ENCODE data around the gene TMED10. TPM values are rescaled to one million over a fixed set of nuclear protein-coding genes. Genes with fewer than 3 reads are reported as not detected.
A peak's percentile ranks its signal among the peaks of the same experiment; 100 is the strongest.

The TMED10 gene
- total RNA-seq, 2 donors from 2014 or later, result 271 to 327 TPM

DNA sequence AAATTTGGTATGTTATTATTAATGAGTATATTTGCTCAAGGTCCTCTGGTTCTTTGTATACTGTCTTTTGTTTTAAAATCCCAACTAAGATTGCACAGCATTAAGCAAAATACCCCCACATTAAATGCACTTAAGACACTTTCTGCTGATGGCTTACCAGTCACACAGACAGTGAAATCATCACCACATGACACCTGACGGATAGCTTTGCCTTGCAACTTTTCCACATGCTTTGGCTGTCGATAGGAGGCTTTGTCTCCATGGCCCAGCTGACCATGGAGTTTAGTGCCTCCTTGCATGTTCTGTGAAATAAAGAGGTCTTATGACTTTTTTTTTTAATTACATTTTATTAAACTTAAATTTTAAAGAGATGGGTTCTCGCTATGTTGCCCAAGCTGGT, 69.2 kb downstream of the TMED10 start:
- intact Hi-C loops (cut with DNase I), result no loop called here
- ATAC-seq, result no peak
- DNase-seq, result no peak

GRCh38 chr14:75101491-75101890, 74.9 kb downstream of the TMED10 start:
- ATAC-seq, result no peak
- DNase-seq, result no peak
- intact Hi-C loops (cut with DNase I), result no loop called here

DNA sequence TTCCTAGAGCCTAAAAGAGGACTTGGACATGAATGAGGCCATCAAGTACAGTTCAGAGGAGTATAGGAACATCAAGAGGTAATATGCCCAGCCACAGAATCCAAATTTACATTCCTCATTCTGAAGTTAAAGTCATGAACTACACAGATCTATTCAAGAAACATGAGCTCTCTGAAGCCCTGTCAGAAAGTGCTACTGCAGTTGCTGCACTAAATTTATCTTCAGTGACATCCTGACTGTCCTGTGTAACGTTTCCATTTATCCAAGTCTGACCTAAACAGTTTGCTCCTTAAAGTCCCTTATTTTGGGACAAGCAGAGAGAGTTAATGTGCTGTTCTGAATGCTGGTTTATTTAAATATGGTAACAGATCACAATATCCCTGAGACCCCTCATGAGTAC, 77.7 kb downstream of the TMED10 start:
- DNase-seq, result no peak
- intact Hi-C loops (cut with DNase I), result no loop called here
- no peak for ATAC-seq

- ATAC-seq, result no peak
- intact Hi-C loops (cut with DNase I), result no loop called here
- no peak for DNase-seq
These were observed 78.2 kb downstream of the TMED10 start for GRCh38 chr14:75098212-75098611.

DNA sequence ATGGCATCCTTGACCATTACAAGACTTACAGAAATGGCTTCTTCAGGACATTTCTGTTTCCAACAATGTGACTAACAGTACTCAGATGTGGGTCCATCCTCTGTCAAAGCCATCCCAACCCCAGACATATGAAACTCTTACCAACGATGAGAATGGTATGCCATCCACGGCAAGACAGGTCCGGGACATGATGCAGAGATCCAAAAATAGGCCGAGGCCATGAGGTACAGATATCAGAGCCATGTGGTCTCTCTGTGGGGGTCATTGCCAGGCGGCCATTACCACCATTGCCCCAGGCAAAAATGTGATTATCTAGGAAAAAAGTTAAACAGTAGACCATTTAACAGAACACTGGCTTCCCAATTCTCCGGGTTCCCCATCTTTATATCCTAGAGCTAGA, 79.5 kb downstream of the TMED10 start:
- no peak for DNase-seq
- peak in 1 of 2 donors; percentile 54 for ATAC-seq
- intact Hi-C loops (cut with DNase I), result no loop called here

GRCh38 chr14:75095690-75096089, 80.7 kb downstream of the TMED10 start:
- no peak for ATAC-seq
- intact Hi-C loops (cut with DNase I), result no loop called here

DNA sequence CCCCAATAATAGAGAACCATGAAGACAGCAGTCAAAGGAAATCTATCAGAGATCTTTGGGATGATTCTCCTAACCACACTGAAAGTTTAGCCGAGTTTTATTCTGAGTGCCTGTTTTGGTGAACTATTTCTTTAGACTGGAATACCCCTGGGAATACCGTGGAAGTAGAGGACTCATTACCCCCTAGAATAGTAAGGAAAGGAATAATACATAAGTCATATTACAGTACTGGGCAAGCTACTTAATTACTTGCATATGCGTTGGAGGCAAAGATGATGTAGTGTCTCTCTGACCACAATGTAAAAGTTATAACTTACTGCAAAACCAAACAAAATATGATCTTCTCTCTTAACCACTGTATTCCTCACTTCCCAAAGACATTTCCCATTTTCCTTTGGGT, 81.5 kb downstream of the TMED10 start:
- no peak for ATAC-seq
- intact Hi-C loops (cut with DNase I), result no loop called here
- no peak for DNase-seq

More at GRCh38 chr14:75095690-75096089, 80.7 kb downstream of the TMED10 start:
- no peak for DNase-seq

GRCh38 chr14:75092698-75093097, 83.7 kb downstream of the TMED10 start:
- DNase-seq (no peak), ATAC-seq (no peak)
- intact Hi-C loops (cut with DNase I), result no loop called here

DNA sequence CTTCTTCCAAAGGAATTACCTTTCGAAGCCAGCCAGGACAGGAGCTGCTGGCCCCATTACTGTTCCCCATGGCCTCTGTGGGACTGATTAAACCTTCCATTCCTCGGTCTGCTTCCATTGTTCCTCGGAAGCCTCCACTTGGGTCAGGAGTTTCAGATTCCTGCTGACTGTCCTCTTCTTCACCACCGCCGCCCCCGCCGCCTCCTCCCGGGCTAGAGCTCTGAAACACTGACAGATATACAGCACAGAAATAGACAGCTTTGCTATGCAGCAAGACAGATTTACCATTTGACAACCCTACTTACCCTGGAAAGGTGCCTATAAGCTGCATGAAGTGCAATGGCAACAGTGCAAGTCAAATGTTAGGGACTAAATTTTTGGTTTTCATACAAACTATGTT, 85.2 kb downstream of the TMED10 start:
- no peak for DNase-seq
- intact Hi-C loops (cut with DNase I), result no loop called here
- no peak for ATAC-seq

GRCh38 chr14:75090353-75090752, 86.1 kb downstream of the TMED10 start:
- DNase-seq, result no peak
- ATAC-seq, result no peak
- intact Hi-C loops (cut with DNase I), result no loop called here

DNA sequence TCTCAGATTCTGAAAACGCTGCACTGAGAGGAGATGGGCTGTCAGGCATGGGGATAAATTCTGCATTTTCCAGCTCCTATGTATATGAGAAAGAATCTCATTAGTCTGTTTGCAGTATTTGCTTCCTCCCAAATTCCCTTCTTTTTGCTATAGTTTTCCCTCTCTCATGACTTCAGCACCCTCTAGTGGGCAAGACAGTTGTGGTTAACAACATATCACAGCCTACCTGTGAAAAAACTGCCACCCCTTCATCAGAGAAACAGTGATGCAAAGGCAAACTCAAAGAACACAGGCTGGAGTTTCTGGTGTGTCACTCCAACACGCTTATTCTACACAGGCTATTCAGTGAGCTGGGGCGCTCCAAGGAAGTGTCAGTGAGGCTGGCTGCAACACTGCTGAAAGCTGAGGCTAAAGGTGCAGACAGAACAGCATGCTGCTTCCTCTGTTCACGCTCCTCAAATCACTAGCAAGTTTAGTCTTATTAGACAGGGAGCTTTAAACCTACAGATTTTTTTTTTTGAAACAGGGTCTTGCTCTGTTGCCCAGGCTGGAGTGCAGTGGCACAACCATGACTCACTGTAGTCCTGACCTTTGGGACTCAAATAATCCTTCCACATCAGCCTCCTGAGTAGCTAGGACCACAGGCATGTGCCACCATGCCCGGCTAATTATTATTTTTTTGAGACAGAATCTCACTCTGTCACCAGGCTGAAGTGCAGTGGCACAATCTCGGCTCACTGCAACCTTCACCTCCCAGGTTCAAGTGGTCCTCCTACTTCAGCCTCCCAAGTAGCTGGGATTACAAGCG, 87.6 kb downstream of the TMED10 start:
- intact Hi-C loops (cut with DNase I), result loop anchor here (5.0 to 10.0 kb wide), 2 partner anchors 144 to 226 kb away; no protein-coding TSS in a partner anchor
- ATAC-seq, result peak; percentile 74 to 76
- no peak for DNase-seq

GRCh38 chr14:75088153-75088552, 88.3 kb downstream of the TMED10 start:
- ATAC-seq (no peak), DNase-seq (no peak)
- intact Hi-C loops (cut with DNase I), result loop anchor here (5.0 to 10.0 kb wide), 2 partner anchors 143 to 226 kb away; no protein-coding TSS in a partner anchor

GRCh38 chr14:75084513-75084912, 91.9 kb downstream of the TMED10 start:
- DNase-seq (no peak), ATAC-seq (no peak)
- intact Hi-C loops (cut with DNase I), result loop anchor here (10.0 kb wide), 1 partner anchor 140 kb away; no protein-coding TSS in a partner anchor

DNA sequence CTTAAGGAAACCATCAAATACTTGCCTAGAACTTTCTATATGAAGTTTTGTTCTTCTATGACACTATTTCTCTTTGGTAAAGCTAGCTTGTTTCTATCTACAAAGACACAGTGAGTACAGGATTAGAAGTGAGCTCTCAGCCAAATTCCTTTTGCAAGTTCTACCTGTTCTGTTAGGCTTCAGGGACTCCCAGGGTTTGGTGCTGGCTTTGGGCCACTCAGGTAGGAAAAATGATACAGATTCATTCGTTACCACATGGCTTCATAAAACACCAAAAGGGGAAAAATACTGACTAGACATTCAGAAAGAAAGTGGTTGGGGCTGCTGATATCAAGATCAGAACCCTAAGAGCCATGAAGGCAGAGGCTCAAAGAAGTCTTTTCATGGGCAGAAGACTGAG, 93.1 kb downstream of the TMED10 start:
- DNase-seq, result no peak
- intact Hi-C loops (cut with DNase I), result loop anchor here (2.0 to 10.0 kb wide), 2 partner anchors 138 to 170 kb away; no protein-coding TSS in a partner anchor

DNA sequence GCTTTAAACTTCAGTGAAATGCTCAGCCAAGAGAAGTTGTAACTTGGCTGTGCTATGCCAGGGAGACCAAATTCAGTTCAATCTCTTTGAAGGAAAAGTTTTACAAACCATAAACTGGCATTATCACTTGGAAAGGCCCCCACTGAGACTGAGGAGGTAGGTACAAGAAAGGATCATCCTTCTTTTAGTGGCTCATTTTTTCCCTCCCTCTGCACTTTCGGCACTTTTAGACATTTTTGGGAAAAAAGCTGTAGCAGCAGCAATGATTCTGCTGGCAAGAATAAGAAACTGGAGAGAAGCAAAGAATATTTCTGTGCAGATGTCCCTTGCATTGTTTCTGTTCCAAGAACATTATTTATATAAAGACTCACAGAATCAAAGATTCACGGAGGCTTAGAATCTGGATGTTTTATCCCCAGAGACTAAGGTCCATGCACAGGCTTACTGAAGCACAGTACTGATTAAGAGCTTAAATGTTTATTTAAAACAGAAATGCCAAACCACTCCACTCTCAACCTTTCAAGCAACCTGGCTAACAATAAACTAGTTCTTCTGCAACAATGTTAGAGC, 94.7 kb downstream of the TMED10 start:
- intact Hi-C loops (cut with DNase I), result loop anchor here (2.0 to 10.0 kb wide), 2 partner anchors 137 to 169 kb away; no protein-coding TSS in a partner anchor
- ATAC-seq (no peak), DNase-seq (no peak)

More for the DNA sequence above, 93.1 kb downstream of the TMED10 start:
- no peak for ATAC-seq

Other genes starting within 250 kb of the TMED10 start
- gene PGF, start 221.0 kb downstream of the TMED10 start, total RNA-seq, result 1 to 10 TPM; 4.6 to 5.0 TPM
- gene EIF2B2, start 173.7 kb downstream of the TMED10 start, total RNA-seq, result 10 to 100 TPM; 27.8 to 30.3 TPM
- 10 to 100 TPM; 16.6 to 20.8 TPM for gene MLH3, start 125.1 kb downstream of the TMED10 start, total RNA-seq
- 10 to 100 TPM in 1 of 2 donors, 1 to 10 TPM in 1; 7.4 to 13.5 TPM for gene ACYP1, start 112.6 kb downstream of the TMED10 start, total RNA-seq
- 1 to 10 TPM; 7.5 to 7.8 TPM for gene ZC2HC1C, start 107.0 kb downstream of the TMED10 start, total RNA-seq
- gene NEK9, start 49.6 kb downstream of the TMED10 start, total RNA-seq, result 100 to 1,000 TPM in 1 of 2 donors, 10 to 100 TPM in 1; 89.1 to 102 TPM
- 100 to 1,000 TPM in 1 of 2 donors, 10 to 100 TPM in 1; 69.4 to 160 TPM for gene FOS, start 102.2 kb upstream of the TMED10 start, total RNA-seq

Measured in left cardiac atrium (tissue), 4 donors.